SK-N-SH (cell line): Measurements from ENCODE around the gene OR2AT4. TPM values are rescaled to one million over a fixed set of nuclear protein-coding genes. Genes with fewer than 3 reads are reported as not detected.

ENCODE experiments used
- CTCF ChIA-PET: fragments of 300-600, 350-600 bp; formaldehyde crosslinking; extraction: SDS; loops from one replicate; lab custom pipeline; 2021; lab: Yijun Ruan, JAX
- POLR2A ChIA-PET: fragments of 350-600 bp; sonication (Branson Sonifier 250); formaldehyde crosslinking; extraction: SDS; loops from one replicate; lab custom pipeline; 2020; ENCODE audit warnings: antibody characterized with exemption, inconsistent platforms; lab: Yijun Ruan, JAX
- DNase-seq: peaks from one replicate; pipeline ENCODE4 v3.0.0; 2012
- H2AFZ ChIP-seq: fragments of 200-600 bp; sonication (generic); 2 replicates; pipeline ENCODE4 v1.8.1; 2016; ENCODE audit warnings: antibody characterized with exemption, mild to moderate bottlenecking, low read depth
- H3F3A ChIP-seq: fragments of 200-600 bp; sonication (generic); replicated peaks from 2 replicates; pipeline ENCODE3; 2016; ENCODE audit warnings: antibody characterized with exemption, mild to moderate bottlenecking; ENCODE audit not compliant: insufficient read depth
- H3K27ac ChIP-seq, 2 experiments: fragments of 200-500 bp in 1 of 2; fragments of 200-600 bp in 1 of 2; sonication (Bioruptor generic) in 1 of 2; sonication (generic), shearing (Covaris generic) in 1 of 2; 2 replicates each; pipeline versions ENCODE4 v1.5.1 to v1.6.1; 2014 to 2016; ENCODE audit warnings: low read depth in 2 of 2, inconsistent platforms in 1 of 2, low read length in 1 of 2, mild to moderate bottlenecking in 1 of 2, mixed read lengths in 1 of 2
- H3K27me3 ChIP-seq: fragments of 200-600 bp; sonication (generic), shearing (Covaris generic); 2 replicates; pipeline ENCODE4 v1.6.1; 2016; ENCODE audit warnings: mixed run types; ENCODE audit not compliant: insufficient read depth
- H3K36me3 ChIP-seq, 2 experiments: fragments of 200-500 bp in 1 of 2; fragments of 200-600 bp in 1 of 2; sonication (Bioruptor generic) in 1 of 2; sonication (generic) in 1 of 2; replicated peaks in 1 of 2; 2 replicates each; pipeline versions ENCODE3 to v1.5.1; 2014 to 2016; ENCODE audit warnings: low read length in 1 of 2, mild to moderate bottlenecking in 1 of 2; ENCODE audit not compliant: insufficient read depth in 2 of 2, control insufficient read depth in 1 of 2
- H3K4me1 ChIP-seq, 2 experiments: fragments of 200-500 bp in 1 of 2; fragments of 200-600 bp in 1 of 2; sonication (Bioruptor generic) in 1 of 2; sonication (generic), shearing (Covaris generic) in 1 of 2; 2 replicates each; pipeline versions ENCODE4 v1.5.1 to v1.6.1; 2014 to 2016; ENCODE audit warnings: low read depth in 1 of 2, low read length in 1 of 2, mixed run types in 1 of 2; ENCODE audit not compliant: insufficient read depth in 2 of 2, control insufficient read depth in 1 of 2
- H3K4me2 ChIP-seq: fragments of 200-600 bp; sonication (generic), shearing (Covaris generic); 2 replicates; pipeline ENCODE4 v1.6.1; 2017; ENCODE audit warnings: mixed run types
- H3K4me3 ChIP-seq, 2 experiments: fragments of 200-500 bp in 1 of 2; fragments of 200-600 bp in 1 of 2; sonication (Bioruptor generic) in 1 of 2; sonication (generic), shearing (Covaris generic) in 1 of 2; 2 replicates each; pipeline versions ENCODE4 v1.5.1 to v1.8.1; 2014 to 2016; ENCODE audit warnings: low read depth in 2 of 2, inconsistent platforms in 1 of 2, low read length in 1 of 2, mild to moderate bottlenecking in 1 of 2, mixed read lengths in 1 of 2, moderate library complexity in 1 of 2
- H3K79me2 ChIP-seq: fragments of 200-600 bp; sonication (generic); 2 replicates; pipeline ENCODE4 v1.8.1; 2017; ENCODE audit warnings: mild to moderate bottlenecking; ENCODE audit not compliant: insufficient read depth
- H3K9ac ChIP-seq: fragments of 200-600 bp; sonication (generic); 2 replicates; pipeline ENCODE4 v1.6.1; 2017; ENCODE audit warnings: mixed run types
- H3K9me2 ChIP-seq: fragments of 200-600 bp; sonication (generic); 2 replicates; pipeline ENCODE4 v1.6.1; 2017; ENCODE audit warnings: mixed run types
- H3K9me3 ChIP-seq: fragments of 200-600 bp; sonication (generic); 2 replicates; pipeline ENCODE4 v1.6.1; 2017; ENCODE audit warnings: mixed run types, mild to moderate bottlenecking, moderate library complexity
- H4K20me1 ChIP-seq: fragments of 200-600 bp; sonication (generic); 2 replicates; pipeline ENCODE4 v1.6.1; 2017; ENCODE audit warnings: mild to moderate bottlenecking, mixed run types; ENCODE audit not compliant: insufficient read depth
- JUND ChIP-seq: IDR thresholded peaks from 2 replicates; pipeline ENCODE4 v1.4.0; 2012
- MXI1 ChIP-seq: IDR thresholded peaks from 2 replicates; pipeline ENCODE4 v1.6.1; 2012; ENCODE audit warnings: mild to moderate bottlenecking, low read depth, low read length, improper control_type of control experiment
- NRF1 ChIP-seq: IDR thresholded peaks from 2 replicates; pipeline ENCODE4 v1.6.1; 2012; ENCODE audit warnings: low read depth, mild to moderate bottlenecking, low read length
- RAD21 ChIP-seq: IDR thresholded peaks from 2 replicates; pipeline ENCODE4 v1.6.1; 2012; ENCODE audit warnings: mild to moderate bottlenecking, low read length
- RFX5 ChIP-seq: IDR thresholded peaks from 2 replicates; pipeline ENCODE4 v1.6.1; 2012; ENCODE audit warnings: mild to moderate bottlenecking, improper control_type of control experiment, low read length
- SIN3A ChIP-seq: IDR thresholded peaks from 2 replicates; pipeline ENCODE4 v1.6.1; 2012; ENCODE audit warnings: low read depth, mild to moderate bottlenecking, low read length, moderate library complexity, borderline replicate concordance
- SMC3 ChIP-seq: IDR thresholded peaks from 2 replicates; pipeline ENCODE4 v1.6.1; 2012; ENCODE audit warnings: low read depth, low read length, improper control_type of control experiment
- WGBS: methylation state at CpG from one replicate; pipeline ENCODE4 v1.1.6; 2017; ENCODE audit warnings: low lambda C conversion rate; 5-methylcytosine and 5-hydroxymethylcytosine counted together
- polyA plus RNA-seq, 3 experiments: library from polyadenylated mRNA; depleted of rRNA; stranded (reverse); fragments of >200 nt; gene quantifications; 2 replicates each; pipeline ENCODE4 v1.2.3, GENCODE V29; 2012
- TF ChIP-seq, protein P1 (sequence below): IDR thresholded peaks from 2 replicates; pipeline ENCODE4; 2012
- TF ChIP-seq, protein P2 (sequence below): fragments of 200-600 bp; sonication (generic); IDR thresholded peaks from 2 replicates; pipeline ENCODE4 v1.6.1; 2017; ENCODE audit warnings: antibody characterized with exemption, mild to moderate bottlenecking, moderate library complexity

The OR2AT4 gene
- polyA plus RNA-seq, 1 of the 3 experiments (the other 2 are of a cell fraction), result not detected

DNA sequence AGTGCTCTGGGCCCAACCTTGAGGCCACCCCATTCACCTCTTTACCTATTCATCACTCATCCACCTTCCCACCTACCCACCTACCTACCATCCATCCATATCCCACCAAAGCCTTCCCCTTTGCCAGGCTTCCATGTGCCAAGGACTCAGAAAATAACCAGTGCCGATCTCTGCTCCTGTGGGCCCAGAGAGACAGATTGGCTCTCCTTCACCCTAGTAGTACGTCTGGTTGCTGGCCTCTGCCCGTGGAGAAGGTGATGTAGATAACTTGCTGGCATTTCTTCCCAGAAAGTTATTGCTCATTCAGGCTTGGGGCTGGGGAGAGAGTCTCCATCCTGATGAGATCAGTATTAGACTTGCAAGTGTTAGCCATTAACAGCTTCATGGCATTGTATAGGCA is 62.8 kb downstream of the OR2AT4 start:
- Histone ChIP-seq H3K79me2 (no peaks in the 10 kb centered on the region), H2AFZ (no peak overlapping the region), H3K27ac (no peak overlapping the region), H3K4me1 (peaks cover 6 to 11% of the 10 kb centered on the region in 2 experiments; a peak in 2 of 4 replicates), H3K4me2 (no peak overlapping the region), H3K9ac (no peak overlapping the region), H3K27me3 (no peaks in the 10 kb centered on the region), H3K9me3 (no peaks in the 10 kb centered on the region), H3K4me3 (no peak overlapping the region), H3K9me2 (no peaks in the 10 kb centered on the region), H3F3A (no peaks in the 10 kb centered on the region), H3K36me3 (no peaks in the 10 kb centered on the region)
- 92% methylated on average over 3 of the region's 3 CpGs for WGBS
- CTCF ChIA-PET, result interaction anchor here (2.6 to 3.8 kb wide), 4 partner anchors 10 to 172 kb away, joined by 12 to 44 read pairs (median 22); no protein-coding TSS in a partner anchor
- no peak for DNase-seq
- TF ChIP-seq MXI1, result no peak
- TF ChIP-seq RFX5, result no peak
- TF ChIP-seq, all 33 proteins: peak for 0
- H4K20me1 ChIP-seq, result no peaks in the 10 kb centered on the region
- POLR2A ChIA-PET, result no interaction called here

DNA sequence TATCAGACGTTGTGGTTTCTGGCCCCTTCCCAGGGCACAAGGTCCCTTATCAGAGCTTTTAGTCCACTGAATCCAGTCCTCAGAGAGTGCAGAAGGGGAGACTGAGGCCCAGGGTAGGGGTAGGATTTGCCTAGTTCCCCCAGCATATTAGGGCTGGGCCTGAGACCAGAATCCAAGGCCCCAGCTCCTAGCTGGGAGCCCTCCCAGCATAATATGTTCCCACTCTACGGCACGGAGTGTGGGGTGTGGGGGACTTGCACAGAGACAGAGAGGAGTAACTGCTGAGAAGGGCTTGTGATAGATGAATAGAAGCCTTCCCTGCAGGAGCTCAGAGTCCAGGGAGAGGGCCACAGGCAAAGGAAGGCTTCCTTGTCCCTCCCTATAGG is 64.1 kb downstream of the OR2AT4 start:
- DNase-seq, result no peak
- H3K4me3 ChIP-seq, result no peak overlapping the region
- H3F3A ChIP-seq, result no peaks in the 10 kb centered on the region
- no peak overlapping the region for H3K9ac ChIP-seq
- H4K20me1 ChIP-seq, result no peaks in the 10 kb centered on the region
- no peaks in the 10 kb centered on the region for H3K79me2 ChIP-seq
- no peak overlapping the region for H3K27ac ChIP-seq
- no peak overlapping the region for H2AFZ ChIP-seq
- H3K4me1 ChIP-seq, result peaks cover 6 to 11% of the 10 kb centered on the region in 2 experiments; a peak in 2 of 4 replicates
- no peak for TF ChIP-seq SIN3A
- TF ChIP-seq, protein P1, sequence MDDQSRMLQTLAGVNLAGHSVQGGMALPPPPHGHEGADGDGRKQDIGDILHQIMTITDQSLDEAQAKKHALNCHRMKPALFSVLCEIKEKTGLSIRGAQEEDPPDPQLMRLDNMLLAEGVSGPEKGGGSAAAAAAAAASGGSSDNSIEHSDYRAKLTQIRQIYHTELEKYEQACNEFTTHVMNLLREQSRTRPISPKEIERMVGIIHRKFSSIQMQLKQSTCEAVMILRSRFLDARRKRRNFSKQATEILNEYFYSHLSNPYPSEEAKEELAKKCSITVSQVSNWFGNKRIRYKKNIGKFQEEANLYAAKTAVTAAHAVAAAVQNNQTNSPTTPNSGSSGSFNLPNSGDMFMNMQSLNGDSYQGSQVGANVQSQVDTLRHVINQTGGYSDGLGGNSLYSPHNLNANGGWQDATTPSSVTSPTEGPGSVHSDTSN, result no peak
- no peak for TF ChIP-seq NRF1
- TF ChIP-seq RAD21, result no peak
- TF ChIP-seq, all 33 proteins: peak for 0
- H3K9me2 ChIP-seq, result no peaks in the 10 kb centered on the region
- POLR2A ChIA-PET, result no interaction called here
- WGBS, result 89% methylated on average over 3 of the region's 3 CpGs
- no peak overlapping the region for H3K4me2 ChIP-seq
- CTCF ChIA-PET, result interaction anchor here (0.6 to 3.8 kb wide), 24 partner anchors 11 to 225 kb away, joined by 3 to 44 read pairs (median 4); no protein-coding TSS in a partner anchor
- no peaks in the 10 kb centered on the region for H3K9me3 ChIP-seq
- H3K27me3 ChIP-seq, result no peaks in the 10 kb centered on the region
- no peaks in the 10 kb centered on the region for H3K36me3 ChIP-seq

DNA sequence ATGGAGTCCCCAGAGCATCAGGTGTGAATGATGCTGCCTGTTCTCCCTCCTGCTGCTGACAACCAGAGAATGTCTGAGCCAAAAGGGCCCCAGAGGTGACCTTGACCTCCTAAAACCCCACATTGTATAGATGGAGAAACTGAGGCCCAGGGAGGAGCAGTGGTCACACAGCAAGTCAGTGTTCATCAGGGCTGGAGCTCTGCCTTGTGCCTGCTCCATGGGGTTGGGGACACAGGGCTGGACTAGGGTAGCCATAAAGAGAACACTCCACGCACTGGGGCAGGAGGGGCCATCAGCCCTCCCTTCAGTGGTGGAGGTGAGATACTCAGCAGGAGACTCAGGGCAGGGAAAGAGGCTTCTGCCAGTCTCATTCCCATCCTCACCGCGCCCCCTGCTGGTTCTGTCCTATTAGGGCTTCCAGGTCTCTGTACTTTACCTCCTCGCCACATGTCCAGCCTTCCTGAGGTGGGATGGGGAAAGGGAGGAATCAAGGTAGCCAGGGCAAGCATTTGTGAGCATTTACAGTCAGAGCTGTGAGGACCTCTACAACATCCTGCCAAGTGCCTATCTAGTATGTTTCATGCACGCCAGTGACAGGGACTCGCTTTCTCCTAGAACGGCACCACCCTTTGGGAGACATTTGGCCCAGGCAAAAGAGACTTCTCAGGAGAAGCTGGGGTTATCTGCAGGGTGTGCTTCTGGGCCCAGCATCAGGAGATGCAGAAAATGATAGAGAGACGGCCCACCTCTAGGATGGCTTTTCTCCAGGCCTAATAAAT is 64.7 kb downstream of the OR2AT4 start:
- DNase-seq, result peak; percentile 68
- Histone ChIP-seq H3K27ac (peak overlapping the region in 1 of 2 experiments; percentile 52; a peak in 2 of 4 replicates), H3K4me2 (no peak overlapping the region; the same call in 1 of the 2 replicates), H3K9me2 (no peaks in the 10 kb centered on the region), H3K79me2 (no peaks in the 10 kb centered on the region), H3K4me3 (no peak overlapping the region), H3K27me3 (no peaks in the 10 kb centered on the region), H3F3A (no peaks in the 10 kb centered on the region), H3K36me3 (no peaks in the 10 kb centered on the region), H3K9me3 (no peaks in the 10 kb centered on the region), H3K4me1 (peaks cover 6 to 11% of the 10 kb centered on the region in 2 experiments; a peak in 2 of 4 replicates), H3K9ac (peak overlapping the region; percentile 33; the same call in 1 of the 2 replicates), H2AFZ (peak overlapping the region; percentile 21; the same call in 1 of the 2 replicates), H4K20me1 (no peaks in the 10 kb centered on the region)
- TF ChIP-seq, protein P2, sequence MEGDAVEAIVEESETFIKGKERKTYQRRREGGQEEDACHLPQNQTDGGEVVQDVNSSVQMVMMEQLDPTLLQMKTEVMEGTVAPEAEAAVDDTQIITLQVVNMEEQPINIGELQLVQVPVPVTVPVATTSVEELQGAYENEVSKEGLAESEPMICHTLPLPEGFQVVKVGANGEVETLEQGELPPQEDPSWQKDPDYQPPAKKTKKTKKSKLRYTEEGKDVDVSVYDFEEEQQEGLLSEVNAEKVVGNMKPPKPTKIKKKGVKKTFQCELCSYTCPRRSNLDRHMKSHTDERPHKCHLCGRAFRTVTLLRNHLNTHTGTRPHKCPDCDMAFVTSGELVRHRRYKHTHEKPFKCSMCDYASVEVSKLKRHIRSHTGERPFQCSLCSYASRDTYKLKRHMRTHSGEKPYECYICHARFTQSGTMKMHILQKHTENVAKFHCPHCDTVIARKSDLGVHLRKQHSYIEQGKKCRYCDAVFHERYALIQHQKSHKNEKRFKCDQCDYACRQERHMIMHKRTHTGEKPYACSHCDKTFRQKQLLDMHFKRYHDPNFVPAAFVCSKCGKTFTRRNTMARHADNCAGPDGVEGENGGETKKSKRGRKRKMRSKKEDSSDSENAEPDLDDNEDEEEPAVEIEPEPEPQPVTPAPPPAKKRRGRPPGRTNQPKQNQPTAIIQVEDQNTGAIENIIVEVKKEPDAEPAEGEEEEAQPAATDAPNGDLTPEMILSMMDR, result peak; percentile 73
- TF ChIP-seq JUND (no peak), SMC3 (peak; percentile 81), RAD21 (peak; percentile 75)
- CTCF ChIA-PET, result interaction anchor here (0.6 to 3.8 kb wide), 36 partner anchors 10 to 1627 kb away, joined by 3 to 44 read pairs (median 4); no protein-coding TSS in a partner anchor
- WGBS, result 89% methylated on average over 7 of the region's 8 CpGs
- POLR2A ChIA-PET, result no interaction called here
